Measurements from ENCODE around the gene KRT74.

KRT74 gene

GRCh38 chr12:52539821-52540173 lies 33.8 kb downstream of the KRT74 start:
- ATAC-seq (ENCODE audit: insufficient read depth, low read depth) (no peak), DNase-seq (no peak)
- H3K4me1 ChIP-seq (ENCODE audit: insufficient read depth, low read length) = no peaks in the 10 kb centered on the region
- H3K27ac ChIP-seq (ENCODE audit: low read length) = no peak overlapping the region
- H3K4me2 ChIP-seq (ENCODE audit: insufficient read depth, low read length) = no peak overlapping the region
- no peak overlapping the region for H3K9ac ChIP-seq (ENCODE audit: low read depth, low read length)
- no peaks in the 10 kb centered on the region for H3K9me3 ChIP-seq (ENCODE audit: insufficient read depth, low read length, severe bottlenecking)
- H3K4me3 ChIP-seq (ENCODE audit: low read depth in 1 of 2, low read length in 2 of 2) = no peak overlapping the region
- no peaks in the 10 kb centered on the region for H3K27me3 ChIP-seq (ENCODE audit: insufficient read depth, low read length, poor library complexity)
- TF ChIP-seq, protein P1, sequence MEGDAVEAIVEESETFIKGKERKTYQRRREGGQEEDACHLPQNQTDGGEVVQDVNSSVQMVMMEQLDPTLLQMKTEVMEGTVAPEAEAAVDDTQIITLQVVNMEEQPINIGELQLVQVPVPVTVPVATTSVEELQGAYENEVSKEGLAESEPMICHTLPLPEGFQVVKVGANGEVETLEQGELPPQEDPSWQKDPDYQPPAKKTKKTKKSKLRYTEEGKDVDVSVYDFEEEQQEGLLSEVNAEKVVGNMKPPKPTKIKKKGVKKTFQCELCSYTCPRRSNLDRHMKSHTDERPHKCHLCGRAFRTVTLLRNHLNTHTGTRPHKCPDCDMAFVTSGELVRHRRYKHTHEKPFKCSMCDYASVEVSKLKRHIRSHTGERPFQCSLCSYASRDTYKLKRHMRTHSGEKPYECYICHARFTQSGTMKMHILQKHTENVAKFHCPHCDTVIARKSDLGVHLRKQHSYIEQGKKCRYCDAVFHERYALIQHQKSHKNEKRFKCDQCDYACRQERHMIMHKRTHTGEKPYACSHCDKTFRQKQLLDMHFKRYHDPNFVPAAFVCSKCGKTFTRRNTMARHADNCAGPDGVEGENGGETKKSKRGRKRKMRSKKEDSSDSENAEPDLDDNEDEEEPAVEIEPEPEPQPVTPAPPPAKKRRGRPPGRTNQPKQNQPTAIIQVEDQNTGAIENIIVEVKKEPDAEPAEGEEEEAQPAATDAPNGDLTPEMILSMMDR (IDR thresholded peaks at IDR 0.05; ENCODE audit: borderline replicate concordance, extremely low read depth, low read length, poor library complexity, severe bottlenecking) = no peak
- TF ChIP-seq EZH2 (IDR thresholded peaks at IDR 0.05; ENCODE audit: borderline replicate concordance, low read depth, low read length, severe bottlenecking) = no peak
- no peaks in the 10 kb centered on the region for H4K20me1 ChIP-seq (ENCODE audit: insufficient read depth, low read length)
- H3K36me3 ChIP-seq (ENCODE audit: insufficient read depth, low read length) = no peaks in the 10 kb centered on the region
- no peak overlapping the region for H2AFZ ChIP-seq (ENCODE audit: low read depth, low read length)
- H3K79me2 ChIP-seq (ENCODE audit: insufficient read depth, low read length) = no peaks in the 10 kb centered on the region

GRCh38 chr12:52539083-52539820 lies 34.4 kb downstream of the KRT74 start:
- Histone ChIP-seq H3K27me3 (ENCODE audit: insufficient read depth, low read length, poor library complexity) (no peaks in the 10 kb centered on the region), H3K4me3 (ENCODE audit: low read depth in 1 of 2, low read length in 2 of 2) (no peak overlapping the region), H3K4me2 (ENCODE audit: insufficient read depth, low read length) (no peak overlapping the region), H3K27ac (ENCODE audit: low read length) (no peak overlapping the region), H2AFZ (ENCODE audit: low read depth, low read length) (no peak overlapping the region), H3K79me2 (ENCODE audit: insufficient read depth, low read length) (no peaks in the 10 kb centered on the region), H4K20me1 (ENCODE audit: insufficient read depth, low read length) (no peaks in the 10 kb centered on the region), H3K9ac (ENCODE audit: low read depth, low read length) (no peak overlapping the region), H3K9me3 (ENCODE audit: insufficient read depth, low read length, severe bottlenecking) (no peaks in the 10 kb centered on the region), H3K36me3 (ENCODE audit: insufficient read depth, low read length) (no peaks in the 10 kb centered on the region), H3K4me1 (ENCODE audit: insufficient read depth, low read length) (no peaks in the 10 kb centered on the region)
- TF ChIP-seq, protein P1 (IDR thresholded peaks at IDR 0.05; ENCODE audit: borderline replicate concordance, extremely low read depth, low read length, poor library complexity, severe bottlenecking) = no peak
- no peak for TF ChIP-seq EZH2 (IDR thresholded peaks at IDR 0.05; ENCODE audit: borderline replicate concordance, low read depth, low read length, severe bottlenecking)
- DNase-seq (no peak), ATAC-seq (ENCODE audit: insufficient read depth, low read depth) (no peak)

DNA sequence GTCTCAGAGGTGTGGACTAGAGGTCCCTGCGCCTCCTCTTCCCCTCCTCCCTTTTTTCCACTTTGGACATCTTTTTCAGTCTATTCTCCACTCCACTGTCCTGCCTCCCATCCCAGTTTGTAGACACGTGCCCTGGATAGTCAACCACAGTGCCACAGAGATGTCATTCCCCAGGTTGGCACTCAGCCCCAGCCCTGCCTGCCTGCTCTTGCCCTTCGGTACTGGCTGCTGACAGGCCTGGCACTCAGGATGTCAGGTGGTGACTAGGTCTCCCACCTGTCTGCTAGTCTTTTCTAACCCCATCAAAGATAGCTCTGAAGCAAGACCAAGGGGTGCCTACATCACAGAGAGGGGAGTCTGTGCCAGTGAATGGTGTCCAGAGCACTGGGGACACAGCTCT lies 36.5 kb downstream of the KRT74 start:
- ATAC-seq (ENCODE audit: insufficient read depth, low read depth) (no peak), DNase-seq (no peak)
- Histone ChIP-seq H4K20me1 (ENCODE audit: insufficient read depth, low read length) (no peaks in the 10 kb centered on the region), H3K9ac (ENCODE audit: low read depth, low read length) (no peak overlapping the region), H3K27ac (ENCODE audit: low read length) (no peak overlapping the region), H3K4me2 (ENCODE audit: insufficient read depth, low read length) (no peak overlapping the region), H3K79me2 (ENCODE audit: insufficient read depth, low read length) (no peaks in the 10 kb centered on the region), H3K27me3 (ENCODE audit: insufficient read depth, low read length, poor library complexity) (no peaks in the 10 kb centered on the region), H3K4me3 (ENCODE audit: low read depth in 1 of 2, low read length in 2 of 2) (no peak overlapping the region), H3K4me1 (ENCODE audit: insufficient read depth, low read length) (no peaks in the 10 kb centered on the region), H2AFZ (ENCODE audit: low read depth, low read length) (no peak overlapping the region), H3K36me3 (ENCODE audit: insufficient read depth, low read length) (no peaks in the 10 kb centered on the region), H3K9me3 (ENCODE audit: insufficient read depth, low read length, severe bottlenecking) (no peaks in the 10 kb centered on the region)
- TF ChIP-seq, protein P1 (IDR thresholded peaks at IDR 0.05; ENCODE audit: borderline replicate concordance, extremely low read depth, low read length, poor library complexity, severe bottlenecking) = no peak
